Activated naive CD4-positive, alpha-beta T cell treated with Interleukin-2 at 50 U/mL for 16 hours (primary cell): ENCODE data around the gene GBGT1.
"Not testable (repeated sequence)": the region's sequence is repeated elsewhere in the genome, so short reads cannot be mapped to it uniquely, and the experiment has no call there.

ENCODE experiments used
- DNase-seq: peaks from one replicate; pipeline ENCODE4 v3.0.0-alpha.2; 2020

The GBGT1 gene

GRCh38 chr9:133194597-133194996 lies 30.9 kb upstream of the GBGT1 start:
- DNase-seq, result no peak

- DNase-seq, result no peak
Measured at GRCh38 chr9:133191989-133192388, 28.3 kb upstream of the GBGT1 start.

GRCh38 chr9:133189826-133190225 lies 26.1 kb upstream of the GBGT1 start:
- no peak for DNase-seq

- DNase-seq, result no peak
Measured at GRCh38 chr9:133188843-133189180, 25.1 kb upstream of the GBGT1 start.

- no peak for DNase-seq
Measured at GRCh38 chr9:133188006-133188842, 24.5 kb upstream of the GBGT1 start.

GRCh38 chr9:133187561-133188005 lies 23.9 kb upstream of the GBGT1 start:
- DNase-seq, result no peak

- no peak for DNase-seq
Measured at GRCh38 chr9:133186736-133187135, 23.0 kb upstream of the GBGT1 start.

- peak; percentile 43 for DNase-seq
Measured at GRCh38 chr9:133184971-133185370, 21.3 kb upstream of the GBGT1 start.

GRCh38 chr9:133182151-133182550 lies 18.4 kb upstream of the GBGT1 start:
- no peak for DNase-seq

GRCh38 chr9:133181561-133181960 lies 17.8 kb upstream of the GBGT1 start:
- no peak for DNase-seq

- DNase-seq, result no peak
Measured at GRCh38 chr9:133180953-133181352, 17.2 kb upstream of the GBGT1 start.

GRCh38 chr9:133173056-133173455 lies 9.3 kb upstream of the GBGT1 start:
- no peak for DNase-seq

- DNase-seq, result no peak
Measured at GRCh38 chr9:133171161-133171961, 7.6 kb upstream of the GBGT1 start.

GRCh38 chr9:133170716-133171115 lies 7.0 kb upstream of the GBGT1 start:
- no peak for DNase-seq

- not testable (repeated sequence) for DNase-seq
Measured at GRCh38 chr9:133169687-133170086, 6.0 kb upstream of the GBGT1 start.

- DNase-seq, result no peak
Measured at GRCh38 chr9:133169102-133169501, 5.4 kb upstream of the GBGT1 start.

- no peak for DNase-seq
Measured at GRCh38 chr9:133168432-133168831, 4.7 kb upstream of the GBGT1 start.

GRCh38 chr9:133167769-133168168 lies 4.1 kb upstream of the GBGT1 start:
- DNase-seq, result no peak

- DNase-seq, result no peak
Measured at GRCh38 chr9:133167096-133167730, 3.5 kb upstream of the GBGT1 start.

- no peak for DNase-seq
Measured at GRCh38 chr9:133166392-133166791, 2.7 kb upstream of the GBGT1 start.

- DNase-seq, result no peak
Measured at GRCh38 chr9:133165452-133165730, 1.7 kb upstream of the GBGT1 start.

- no peak for DNase-seq
Measured at GRCh38 chr9:133164191-133164590, 477 bp upstream of the GBGT1 start.

- DNase-seq, result no peak
Measured at GRCh38 chr9:133162861-133163503, 732 bp downstream of the GBGT1 start.
